Endothelial cell of umbilical vein (primary cell): ENCODE measurements around the gene CAND1. TPM values are rescaled to one million over a fixed set of nuclear protein-coding genes. Genes with fewer than 3 reads are reported as not detected.

Experiments used
- BruUV-seq: library from RNA; stranded (reverse); fragments of 400-500 nt; replicated peaks from 2 replicates; lab custom pipeline; 2021; lab: Mats Ljungman, UMichigan
- CTCF ChIA-PET: fragments of 300-600, 350-600 bp; sonication (Branson Sonifier 250); formaldehyde crosslinking; loops from one replicate; lab custom pipeline; 2021; ENCODE audit warnings: antibody characterized with exemption, inconsistent platforms; lab: Charles Lee
- POLR2A ChIA-PET: fragments of 300-600, 350-600 bp; sonication (Branson Sonifier 250); formaldehyde crosslinking; loops from one replicate; lab custom pipeline; 2021; ENCODE audit warnings: antibody characterized with exemption, inconsistent platforms; lab: Charles Lee
- DNase-seq: peaks from one replicate; pipeline ENCODE4 v3.0.0-alpha.2; 2011; ENCODE audit warnings: low read depth, low spot score
- FAIRE-seq: peaks from 2 replicates; lab custom pipeline; 2011; peaks lifted over from hg19 to GRCh38; lab: Jason Lieb, UNC
- H2AFZ ChIP-seq: 2 replicates; pipeline ENCODE4 v1.6.0; 2012; ENCODE audit warnings: low read depth, low read length, control low read depth, inconsistent platforms
- H3K27ac ChIP-seq: 2 replicates; pipeline ENCODE4 v1.5.1; 2011; ENCODE audit warnings: low read depth, mild to moderate bottlenecking, control low read depth, low read length, moderate library complexity; ENCODE audit not compliant: insufficient read depth
- H3K27me3 ChIP-seq, 2 experiments: 2 replicates each; pipeline versions ENCODE4 v1.6.0 to v1.6.1; 2011; ENCODE audit warnings: low read length in 2 of 2, mixed read lengths in 1 of 2; ENCODE audit not compliant: control insufficient read depth in 2 of 2, insufficient read depth in 2 of 2
- H3K36me3 ChIP-seq, 2 experiments: 2 replicates in 1 of 2; 3 replicates in 1 of 2; pipeline ENCODE4 v1.5.1; 2011; ENCODE audit warnings: low read length in 2 of 2, mild to moderate bottlenecking in 1 of 2, moderate library complexity in 1 of 2; ENCODE audit not compliant: control insufficient read depth in 2 of 2, insufficient read depth in 2 of 2; ENCODE audit errors: extremely low read depth in 1 of 2
- H3K4me1 ChIP-seq: 3 replicates; pipeline ENCODE4 v1.5.1; 2011; ENCODE audit warnings: mild to moderate bottlenecking, low read length; ENCODE audit not compliant: control insufficient read depth, insufficient read depth; ENCODE audit errors: extremely low read depth
- H3K4me2 ChIP-seq: 2 replicates; pipeline ENCODE4 v1.6.1; 2011; ENCODE audit warnings: low read length, control low read depth, mixed read lengths; ENCODE audit not compliant: insufficient read depth
- H3K4me3 ChIP-seq, 3 experiments: fragments of 200-600 bp in 1 of 3; sonication (generic), shearing (Covaris generic) in 1 of 3; replicated peaks in 1 of 3; 2 replicates each; pipeline ENCODE4 v1.5.1; 2011 to 2016; ENCODE audit warnings: control low read depth in 3 of 3, low read length in 3 of 3, mild to moderate bottlenecking in 2 of 3, inconsistent platforms in 1 of 3, low read depth in 1 of 3, moderate library complexity in 1 of 3; ENCODE audit not compliant: insufficient read depth in 1 of 3
- H3K79me2 ChIP-seq: 2 replicates; pipeline ENCODE4 v1.6.0; 2012; ENCODE audit warnings: low read length, inconsistent platforms; ENCODE audit not compliant: control insufficient read depth, insufficient read depth
- H3K9ac ChIP-seq: replicated peaks from 2 replicates; pipeline ENCODE3; 2011; ENCODE audit warnings: low read length, control low read depth; ENCODE audit not compliant: insufficient read depth; ENCODE audit errors: extremely low read depth
- H3K9me1 ChIP-seq: replicated peaks from 3 replicates; pipeline ENCODE4 v1.6.0; 2011; ENCODE audit warnings: mild to moderate bottlenecking, low read length; ENCODE audit not compliant: control insufficient read depth, insufficient read depth; ENCODE audit errors: extremely low read depth
- H3K9me3 ChIP-seq: replicated peaks from 2 replicates; pipeline ENCODE4 v1.5.1; 2012; ENCODE audit warnings: low read length, inconsistent platforms; ENCODE audit not compliant: control insufficient read depth, insufficient read depth
- H4K20me1 ChIP-seq: replicated peaks from 2 replicates; pipeline ENCODE3; 2011; ENCODE audit warnings: mild to moderate bottlenecking, low read length; ENCODE audit not compliant: control insufficient read depth, insufficient read depth; ENCODE audit errors: extremely low read depth
- EZH2 ChIP-seq: IDR thresholded peaks from 2 replicates; pipeline ENCODE4 v1.6.1; 2012; ENCODE audit warnings: borderline replicate concordance, low read depth, mild to moderate bottlenecking, moderate library complexity, low read length, inconsistent platforms; ENCODE audit not compliant: severe bottlenecking
- FOS ChIP-seq: IDR thresholded peaks from 2 replicates; pipeline ENCODE4 v1.6.1; 2011; ENCODE audit warnings: mild to moderate bottlenecking, low read length, moderate library complexity, borderline replicate concordance; ENCODE audit not compliant: insufficient read depth
- GATA2 ChIP-seq: IDR thresholded peaks from 2 replicates; pipeline ENCODE4 v1.7.0; 2011; ENCODE audit warnings: low read depth, mild to moderate bottlenecking, moderate library complexity, mixed read lengths, low read length; ENCODE audit not compliant: insufficient read length, insufficient read depth
- JUN ChIP-seq: IDR thresholded peaks from 2 replicates; pipeline ENCODE4 v1.6.1; 2011; ENCODE audit warnings: borderline replicate concordance, low read depth; ENCODE audit not compliant: insufficient read length, insufficient read depth
- MYC ChIP-seq: IDR thresholded peaks from one replicate; pipeline ENCODE4 v1.6.1; 2011; ENCODE audit warnings: mild to moderate bottlenecking, low read depth, low read length
- POLR2A ChIP-seq: IDR thresholded peaks from 2 replicates; pipeline ENCODE4 v1.6.1; 2012; ENCODE audit warnings: low read depth, mild to moderate bottlenecking, control low read depth, low read length
- POLR2AphosphoS5 ChIP-seq: IDR thresholded peaks from 2 replicates; pipeline ENCODE4 v1.6.1; 2012; ENCODE audit warnings: low read depth, mild to moderate bottlenecking, control low read depth, low read length, moderate library complexity; ENCODE audit not compliant: insufficient read depth
- dilution Hi-C: fragments of 300-500 bp; cut with MboI; formaldehyde crosslinking; loops from one replicate; pipeline ENCODE4 v1.15.0; 2019; ENCODE audit warnings: low sequenced_read_pairs; ENCODE audit not compliant: extremely low pct_ligation_motif_present
- intact Hi-C: fragments of 100-400 bp; cut with micrococcal nuclease; formaldehyde crosslinking; loops from one replicate; pipeline ENCODE4 v1.10.0; 2022
- polyA plus RNA-seq, 4 experiments: library from polyadenylated mRNA; depleted of rRNA in 3 of 4; stranded (reverse) in 3 of 4; unstranded in 1 of 4; fragments of >200 nt; gene quantifications; 2 replicates each; pipeline versions ENCODE4 v1.2.1 to v1.2.3, GENCODE V29; 2011 to 2012; ENCODE audit warnings: missing spikeins in 1 of 4
- total RNA-seq: library from RNA; stranded (reverse); gene quantifications from 2 replicates; pipeline ENCODE4 v1.2.3, GENCODE V29; 2021
- TF ChIP-seq, protein P1 (sequence below): IDR thresholded peaks from 2 replicates; pipeline ENCODE4 v1.6.1; 2011; ENCODE audit not compliant: insufficient read depth, insufficient read length
- TF ChIP-seq, protein P2 (sequence below), 2 donors: IDR thresholded peaks; 1 replicate in 1 of 2; 2 replicates in 1 of 2; pipeline ENCODE4 v1.5.1; 2011; ENCODE audit warnings: low read length in 2 of 2, mild to moderate bottlenecking in 2 of 2, moderate library complexity in 2 of 2, control low read depth in 1 of 2, inconsistent platforms in 1 of 2, low read depth in 1 of 2; ENCODE audit not compliant: insufficient read depth in 1 of 2; ENCODE audit errors: extremely low read depth in 1 of 2

CAND1 gene
- total and polyA plus RNA-seq, 2 donors (not counting 3 experiments of a cell fraction or from before 2014, with no cell fraction given) = 28.3 to 128 TPM

DNA sequence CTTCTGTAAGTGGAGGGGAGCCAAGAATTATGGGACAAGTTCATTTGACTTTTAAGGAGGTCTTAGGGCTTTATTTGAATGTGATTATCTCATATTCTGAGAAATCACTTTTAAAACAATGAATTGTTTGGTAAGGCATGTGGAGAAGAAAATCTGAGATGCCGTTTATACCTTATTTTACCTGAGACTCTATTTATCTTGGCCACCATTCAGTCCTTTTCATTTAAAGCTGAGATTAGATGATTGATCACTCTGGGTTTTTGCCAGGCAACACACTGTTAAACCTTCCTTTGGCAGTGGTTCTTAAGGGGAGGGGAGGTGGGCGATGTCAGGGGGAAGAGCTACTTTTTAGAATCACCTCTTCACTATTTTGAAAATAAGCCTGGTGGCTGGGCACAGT lies 11.4 kb downstream of the CAND1 start:
- Histone ChIP-seq H3K9me3 (no peaks in the 10 kb centered on the region), H4K20me1 (peaks cover 16% of the 10 kb centered on the region), H3K36me3 (peaks cover 3 to 5% of the 10 kb centered on the region in 2 experiments), H3K9ac (no peak overlapping the region), H3K4me3 (no peak overlapping the region), H3K9me1 (no peaks in the 10 kb centered on the region), H2AFZ (no peak overlapping the region), H3K27ac (no peak overlapping the region), H3K4me1 (no peaks in the 10 kb centered on the region), H3K27me3 (no peaks in the 10 kb centered on the region), H3K4me2 (no peak overlapping the region), H3K79me2 (peaks cover 79% of the 10 kb centered on the region)
- FAIRE-seq (no peak), DNase-seq (no peak)
- dilution Hi-C loops (no loop called here), intact Hi-C loops (no loop called here)
- BruUV-seq = no TSS peak
- ChIA-PET POLR2A (no interaction called here), CTCF (interaction anchor here (1.0 to 2.1 kb wide), 2 partner anchors 12 to 27 kb away, joined by 3 to 10 read pairs; partner anchors contain the start of gene CAND1)
- TF ChIP-seq EZH2 (no peak), GATA2 (no peak), FOS (no peak), MYC (no peak), JUN (no peak), POLR2A (no peak), POLR2AphosphoS5 (no peak)
- TF ChIP-seq, protein P1, sequence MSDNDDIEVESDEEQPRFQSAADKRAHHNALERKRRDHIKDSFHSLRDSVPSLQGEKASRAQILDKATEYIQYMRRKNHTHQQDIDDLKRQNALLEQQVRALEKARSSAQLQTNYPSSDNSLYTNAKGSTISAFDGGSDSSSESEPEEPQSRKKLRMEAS = no peak
- TF ChIP-seq, protein P2, sequence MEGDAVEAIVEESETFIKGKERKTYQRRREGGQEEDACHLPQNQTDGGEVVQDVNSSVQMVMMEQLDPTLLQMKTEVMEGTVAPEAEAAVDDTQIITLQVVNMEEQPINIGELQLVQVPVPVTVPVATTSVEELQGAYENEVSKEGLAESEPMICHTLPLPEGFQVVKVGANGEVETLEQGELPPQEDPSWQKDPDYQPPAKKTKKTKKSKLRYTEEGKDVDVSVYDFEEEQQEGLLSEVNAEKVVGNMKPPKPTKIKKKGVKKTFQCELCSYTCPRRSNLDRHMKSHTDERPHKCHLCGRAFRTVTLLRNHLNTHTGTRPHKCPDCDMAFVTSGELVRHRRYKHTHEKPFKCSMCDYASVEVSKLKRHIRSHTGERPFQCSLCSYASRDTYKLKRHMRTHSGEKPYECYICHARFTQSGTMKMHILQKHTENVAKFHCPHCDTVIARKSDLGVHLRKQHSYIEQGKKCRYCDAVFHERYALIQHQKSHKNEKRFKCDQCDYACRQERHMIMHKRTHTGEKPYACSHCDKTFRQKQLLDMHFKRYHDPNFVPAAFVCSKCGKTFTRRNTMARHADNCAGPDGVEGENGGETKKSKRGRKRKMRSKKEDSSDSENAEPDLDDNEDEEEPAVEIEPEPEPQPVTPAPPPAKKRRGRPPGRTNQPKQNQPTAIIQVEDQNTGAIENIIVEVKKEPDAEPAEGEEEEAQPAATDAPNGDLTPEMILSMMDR (IDR thresholded peaks at IDR 0.05; ENCODE audit: extremely low read depth in 1 of 2, insufficient read depth in 1 of 2, low read depth in 1 of 2, low read length in 2 of 2) = no peak
